ENCODE data around the gene PLOD2. TPM values are rescaled to one million over a fixed set of nuclear protein-coding genes. Genes with fewer than 3 reads are reported as not detected.

Gene PLOD2
- total RNA-seq, 3 donors from 2014 or later (not counting 1 experiment from before 2014, with no cell fraction given) = 0.28 to 0.38 TPM; not detected in 1

- WGBS (ENCODE audit: insufficient coverage) = no CpG with 5 or more reads among the region's 1 CpG
- no peaks in the 10 kb centered on the region for H3K4me1 Mint-ChIP-seq
- no peaks in the 10 kb centered on the region for H3K36me3 Mint-ChIP-seq
- Histone ChIP-seq H3K9me3 (ENCODE audit: control insufficient read depth, insufficient read depth, low read length) (peaks cover 3% of the 10 kb centered on the region), H3K27ac (ENCODE audit: low read length) (no peak overlapping the region), H3K36me3 (ENCODE audit: control insufficient read depth, insufficient read depth, low read length) (no peaks in the 10 kb centered on the region), H3K4me1 (ENCODE audit: control insufficient read depth, insufficient read depth, low read length) (no peaks in the 10 kb centered on the region), H3K27me3 (ENCODE audit: control insufficient read depth, insufficient read depth, low read length) (no peaks in the 10 kb centered on the region), H3K4me3 (ENCODE audit: low read length) (no peak overlapping the region)
- intact Hi-C loops (cut with micrococcal nuclease) = no loop called here
- no peak for TF ChIP-seq CTCF (IDR thresholded peaks at IDR 0.05)
- ATAC-seq (no peak), DNase-seq (no peak)
- H3K4me3 Mint-ChIP-seq = no peak overlapping the region
- peaks cover 0 to 1% of the 10 kb centered on the region in 2 donors for H3K27me3 Mint-ChIP-seq (ENCODE audit: low read depth in 2 of 2)
- H3K9me3 Mint-ChIP-seq = peaks cover 7 to 12% of the 10 kb centered on the region in 2 donors
- H3K27ac Mint-ChIP-seq = no peak overlapping the region
These were observed 113.5 kb downstream of the PLOD2 start for GRCh38 chr3:146047485-146047884.

- Histone ChIP-seq H3K9me3 (ENCODE audit: control insufficient read depth, insufficient read depth, low read length) (peaks cover 3% of the 10 kb centered on the region), H3K27me3 (ENCODE audit: control insufficient read depth, insufficient read depth, low read length) (no peaks in the 10 kb centered on the region), H3K4me3 (ENCODE audit: low read length) (no peak overlapping the region), H3K4me1 (ENCODE audit: control insufficient read depth, insufficient read depth, low read length) (no peaks in the 10 kb centered on the region), H3K27ac (ENCODE audit: low read length) (no peak overlapping the region), H3K36me3 (ENCODE audit: control insufficient read depth, insufficient read depth, low read length) (no peaks in the 10 kb centered on the region)
- intact Hi-C loops (cut with micrococcal nuclease) = no loop called here
- Mint-ChIP-seq H3K9me3 (peaks cover 9 to 19% of the 10 kb centered on the region in 2 donors), H3K4me1 (no peaks in the 10 kb centered on the region), H3K36me3 (no peaks in the 10 kb centered on the region), H3K27me3 (ENCODE audit: low read depth in 2 of 2) (no peaks in the 10 kb centered on the region), H3K27ac (no peak overlapping the region), H3K4me3 (no peak overlapping the region)
- DNase-seq (no peak), ATAC-seq (no peak)
- no peak for TF ChIP-seq CTCF (IDR thresholded peaks at IDR 0.05)
These were observed 116.9 kb downstream of the PLOD2 start for GRCh38 chr3:146044046-146044445.

- Histone ChIP-seq H3K4me1 (ENCODE audit: control insufficient read depth, insufficient read depth, low read length) (no peaks in the 10 kb centered on the region), H3K27me3 (ENCODE audit: control insufficient read depth, insufficient read depth, low read length) (no peaks in the 10 kb centered on the region), H3K27ac (ENCODE audit: low read length) (no peak overlapping the region), H3K4me3 (ENCODE audit: low read length) (no peak overlapping the region), H3K9me3 (ENCODE audit: control insufficient read depth, insufficient read depth, low read length) (peaks cover 1% of the 10 kb centered on the region), H3K36me3 (ENCODE audit: control insufficient read depth, insufficient read depth, low read length) (no peaks in the 10 kb centered on the region)
- DNase-seq = no peak
- Mint-ChIP-seq H3K27me3 (ENCODE audit: low read depth in 2 of 2) (no peaks in the 10 kb centered on the region), H3K27ac (no peak overlapping the region), H3K4me3 (no peak overlapping the region), H3K4me1 (no peaks in the 10 kb centered on the region), H3K9me3 (peaks cover 5 to 19% of the 10 kb centered on the region in 2 donors), H3K36me3 (no peaks in the 10 kb centered on the region)
- ATAC-seq = no peak
- TF ChIP-seq CTCF (IDR thresholded peaks at IDR 0.05) = no peak
- intact Hi-C loops (cut with micrococcal nuclease) = no loop called here
These were observed 120.4 kb downstream of the PLOD2 start for GRCh38 chr3:146040630-146041029.

- 91% methylated on average over 5 of the region's 5 CpGs for WGBS (ENCODE audit: insufficient coverage)
- H3K4me1 Mint-ChIP-seq = no peaks in the 10 kb centered on the region
- H3K27ac Mint-ChIP-seq = no peak overlapping the region
These were observed 123.3 kb downstream of the PLOD2 start for GRCh38 chr3:146037697-146038096.

More at GRCh38 chr3:146037697-146038096, 123.3 kb downstream of the PLOD2 start:
- Mint-ChIP-seq H3K27me3 (ENCODE audit: low read depth in 2 of 2) (no peaks in the 10 kb centered on the region), H3K4me3 (no peak overlapping the region), H3K36me3 (no peaks in the 10 kb centered on the region), H3K9me3 (peaks cover 5 to 13% of the 10 kb centered on the region in 2 donors)
- no peak overlapping the region for H3K4me3 ChIP-seq (ENCODE audit: low read length)
- TF ChIP-seq CTCF (IDR thresholded peaks at IDR 0.05) = no peak
- H3K27me3 ChIP-seq (ENCODE audit: control insufficient read depth, insufficient read depth, low read length) = no peaks in the 10 kb centered on the region
- ATAC-seq = no peak
- H3K4me1 ChIP-seq (ENCODE audit: control insufficient read depth, insufficient read depth, low read length) = no peaks in the 10 kb centered on the region
- no peaks in the 10 kb centered on the region for H3K9me3 ChIP-seq (ENCODE audit: control insufficient read depth, insufficient read depth, low read length)
- no peak overlapping the region for H3K27ac ChIP-seq (ENCODE audit: low read length)
- H3K36me3 ChIP-seq (ENCODE audit: control insufficient read depth, insufficient read depth, low read length) = no peaks in the 10 kb centered on the region
- intact Hi-C loops (cut with micrococcal nuclease) = no loop called here
- no peak for DNase-seq

Measured in natural killer cell (primary cell).